ENCODE data around the gene RASA2.
A peak's percentile ranks its signal among the peaks of the same experiment; 100 is the strongest.
"Not testable (repeated sequence)": the region's sequence is repeated elsewhere in the genome, so short reads cannot be mapped to it uniquely, and the experiment has no call there.

RASA2 gene

DNA sequence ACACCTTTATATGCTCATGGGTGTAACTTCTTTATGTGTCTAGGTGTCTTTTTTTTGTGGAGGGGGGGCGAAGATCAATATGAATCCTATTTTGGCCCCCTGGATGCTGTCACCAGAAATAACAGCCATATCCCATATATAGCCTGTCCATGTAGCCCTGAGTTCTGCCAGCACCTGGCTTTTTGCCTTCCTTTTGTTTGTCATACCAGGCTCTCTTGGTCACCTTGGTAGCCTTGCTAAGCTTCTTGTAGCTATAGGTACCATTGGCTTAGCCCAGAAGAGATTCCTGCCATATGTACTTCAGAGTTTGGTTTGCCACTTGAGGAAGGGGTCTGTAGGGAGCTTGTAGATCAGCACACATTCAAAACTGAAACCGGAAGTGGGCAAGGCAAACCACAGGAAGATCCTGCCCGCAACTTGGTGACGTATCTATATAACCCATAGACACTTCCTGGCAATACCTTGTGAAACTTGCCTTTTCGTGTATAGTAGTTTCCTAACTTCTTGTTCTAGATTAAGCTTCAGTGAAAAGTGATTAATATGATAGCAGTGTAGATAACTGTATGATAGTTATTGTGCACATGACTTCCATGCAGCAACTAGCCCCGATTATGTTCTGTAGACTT, 11.9 kb downstream of the RASA2 start:
- no peak for DNase-seq (ENCODE audit: low spot score)

DNA sequence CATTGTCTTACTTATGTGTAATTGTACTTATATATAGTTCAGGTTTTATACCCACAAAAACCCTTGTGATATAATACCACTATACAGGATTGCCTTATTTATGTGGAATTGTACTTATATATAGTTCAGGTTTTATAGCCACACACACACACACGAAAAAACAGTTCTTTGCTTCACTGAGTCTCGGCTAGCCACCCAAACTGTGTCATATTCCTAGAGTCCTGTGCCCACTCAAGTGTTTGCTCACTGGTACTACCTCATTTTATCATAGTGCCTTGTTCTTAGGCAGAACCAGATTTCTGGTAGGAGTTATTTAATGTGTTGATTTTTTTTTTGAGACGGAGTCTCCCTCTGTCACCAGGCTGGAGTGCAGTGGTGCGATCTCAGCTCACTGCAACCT, 12.5 kb downstream of the RASA2 start:
- DNase-seq (ENCODE audit: low spot score): no peak

DNA sequence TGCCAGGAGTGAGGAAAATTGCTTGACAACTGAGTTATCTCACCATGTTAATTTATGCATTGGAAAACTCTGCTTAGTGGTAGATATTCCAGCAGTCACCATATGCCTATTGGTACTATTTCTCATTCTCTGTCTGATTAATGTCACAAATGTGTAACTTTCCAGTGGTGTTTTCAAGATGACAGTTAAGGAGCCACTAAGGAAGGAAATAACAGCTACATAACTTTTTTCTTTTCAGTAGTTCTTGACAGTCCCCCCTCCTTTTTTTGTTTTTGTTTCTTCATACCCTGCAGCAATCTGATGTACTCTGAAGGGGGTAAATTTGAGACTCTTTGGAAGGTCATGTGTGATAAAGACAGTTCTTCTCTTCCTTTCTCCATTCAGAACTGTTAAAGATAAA, 13.1 kb downstream of the RASA2 start:
- DNase-seq (ENCODE audit: low spot score): no peak

DNA sequence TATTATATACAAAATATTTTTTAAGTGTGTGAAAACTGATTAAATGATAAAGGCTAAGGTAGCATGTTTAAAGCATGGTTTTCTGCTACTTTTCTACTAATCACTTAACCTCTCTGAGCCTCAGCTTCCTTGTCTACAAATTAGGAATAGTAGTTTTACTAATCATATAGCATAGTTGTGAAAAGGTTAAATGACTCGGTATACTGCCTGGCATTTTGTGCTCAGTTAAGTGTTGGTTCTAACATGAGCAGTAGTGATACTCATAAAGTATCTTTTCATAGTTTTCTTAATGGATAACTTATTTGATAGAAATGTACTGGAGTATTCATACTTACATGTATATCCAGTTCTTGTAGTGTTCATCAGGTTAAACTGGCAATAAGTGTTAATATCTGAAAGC, 13.6 kb downstream of the RASA2 start:
- no peak for DNase-seq (ENCODE audit: low spot score)

DNA sequence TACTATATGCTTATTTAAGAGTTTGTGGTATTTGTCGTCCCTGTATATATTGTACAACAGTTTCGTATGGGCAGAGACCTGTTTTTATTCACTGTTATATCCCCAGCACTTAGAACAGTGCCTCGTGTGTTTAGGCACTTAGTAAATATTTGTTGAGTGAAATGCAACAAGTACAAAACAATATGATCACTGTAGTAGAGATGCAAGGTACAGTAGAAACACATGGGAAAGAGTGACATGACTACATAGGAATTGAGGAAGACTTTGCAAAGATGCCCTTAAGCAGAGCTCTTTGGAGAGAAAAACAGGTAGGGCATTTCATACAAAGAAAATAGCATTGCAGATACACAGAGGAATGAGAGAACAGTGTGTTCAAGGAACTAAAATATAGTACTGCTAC, 18.3 kb downstream of the RASA2 start:
- DNase-seq (ENCODE audit: low spot score): no peak

DNA sequence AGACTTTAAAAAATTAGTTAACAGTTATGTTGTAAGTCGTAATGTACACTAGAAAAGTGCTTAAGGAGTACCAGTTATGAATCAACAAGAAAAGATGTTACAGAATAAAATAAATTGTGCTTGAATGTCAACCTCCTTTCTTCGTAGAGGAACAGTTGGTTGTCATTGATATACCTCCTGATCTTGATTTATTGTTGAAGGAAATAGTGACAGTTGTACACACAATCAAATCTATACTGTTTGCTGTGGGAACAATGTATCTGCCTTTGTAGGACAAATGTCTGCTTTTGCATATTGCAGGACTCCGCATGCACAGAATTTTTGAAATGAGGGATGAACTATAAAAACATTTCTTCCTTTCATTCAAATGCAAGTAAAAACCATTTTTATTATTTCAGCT, 19.2 kb downstream of the RASA2 start:
- no peak for DNase-seq (ENCODE audit: low spot score)

DNA sequence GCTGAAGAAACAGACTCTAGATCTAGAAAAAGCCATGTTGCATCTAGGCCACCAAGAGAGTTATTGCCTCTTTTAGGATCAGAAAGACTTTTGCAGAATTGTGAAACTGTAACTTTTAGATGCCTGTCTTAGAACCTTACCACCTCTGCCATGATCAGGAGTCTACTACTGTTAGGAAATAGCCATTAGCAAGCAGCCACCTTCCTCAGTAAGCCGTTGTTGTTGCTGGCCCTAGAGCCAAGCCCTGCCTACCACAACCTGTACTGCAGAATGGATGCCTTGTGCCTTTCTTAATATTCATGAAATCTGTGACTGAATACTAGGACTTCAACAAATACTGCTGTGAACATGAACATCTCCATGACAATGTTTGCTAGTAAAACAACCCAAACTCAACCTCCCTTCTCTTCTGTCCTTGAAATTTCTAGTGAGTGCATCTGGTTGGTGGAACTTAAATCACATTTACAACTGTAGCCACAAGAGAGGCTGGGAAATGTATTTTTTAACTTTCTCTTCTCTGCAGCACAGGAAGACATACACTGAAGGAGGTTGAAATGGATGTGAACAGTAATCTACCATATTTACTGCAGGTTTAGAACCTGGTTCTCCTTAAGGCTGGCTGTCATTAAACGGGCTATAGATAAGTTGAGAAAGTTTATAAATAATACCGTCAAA, 20.7 kb downstream of the RASA2 start:
- no peak for DNase-seq (ENCODE audit: low spot score)

DNA sequence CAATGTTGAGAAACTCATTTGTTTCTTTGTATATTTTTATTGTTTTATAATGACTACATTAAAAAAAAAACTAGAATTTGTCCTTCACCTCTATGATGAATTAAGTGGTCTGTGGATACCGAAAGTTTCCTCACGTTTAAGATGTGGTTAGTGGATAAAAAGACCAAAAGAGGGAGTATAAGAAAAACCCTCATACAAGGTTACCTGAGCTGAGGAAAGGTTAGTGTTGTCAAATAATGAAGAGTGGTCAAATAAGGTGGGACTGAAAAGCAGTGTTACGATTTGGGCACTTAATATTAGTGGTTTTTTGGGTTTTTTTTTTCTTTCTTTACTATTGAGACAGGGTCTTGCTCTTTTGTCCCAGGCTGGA, 21.2 kb downstream of the RASA2 start:
- no peak for DNase-seq (ENCODE audit: low spot score)

DNA sequence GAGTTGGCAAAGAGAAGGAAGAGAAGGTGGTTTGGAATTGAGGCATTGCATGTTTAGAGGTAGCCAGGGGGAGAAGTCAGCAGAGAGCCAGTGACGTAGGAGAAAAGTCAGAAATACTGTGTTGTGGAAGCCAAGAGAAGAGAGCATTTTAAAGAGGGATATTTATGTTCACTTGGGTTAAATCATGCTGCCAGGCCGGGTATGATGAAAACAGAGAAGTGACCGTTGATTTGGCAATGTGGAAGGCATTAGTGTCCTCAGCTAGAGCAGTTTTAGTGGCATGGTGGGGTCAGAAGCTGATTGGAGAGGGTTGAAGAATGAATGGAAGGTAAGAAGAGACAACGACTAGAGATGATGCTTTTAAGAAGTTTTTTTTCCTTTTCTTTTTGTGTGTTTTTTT, 24.5 kb downstream of the RASA2 start:
- DNase-seq (ENCODE audit: low spot score): no peak

DNA sequence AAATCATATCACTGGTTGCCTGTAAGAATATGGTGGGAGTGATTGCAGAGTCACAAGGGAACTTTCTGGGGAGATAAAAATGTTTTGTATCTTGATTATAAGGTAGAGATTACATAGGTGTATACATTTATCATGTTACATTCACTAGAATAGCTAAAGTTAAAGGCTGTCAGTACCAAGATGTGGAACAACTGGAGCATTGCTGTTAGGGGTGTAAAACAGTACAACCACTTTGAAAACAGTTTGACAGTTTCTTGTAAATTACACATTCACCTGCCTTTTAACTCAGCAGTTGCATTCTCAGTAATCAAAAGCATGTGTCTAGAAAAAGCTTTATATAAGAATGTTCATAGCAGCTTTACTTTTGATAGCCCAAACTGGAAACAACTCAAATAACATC, 27.6 kb downstream of the RASA2 start:
- no peak for DNase-seq (ENCODE audit: low spot score)

DNA sequence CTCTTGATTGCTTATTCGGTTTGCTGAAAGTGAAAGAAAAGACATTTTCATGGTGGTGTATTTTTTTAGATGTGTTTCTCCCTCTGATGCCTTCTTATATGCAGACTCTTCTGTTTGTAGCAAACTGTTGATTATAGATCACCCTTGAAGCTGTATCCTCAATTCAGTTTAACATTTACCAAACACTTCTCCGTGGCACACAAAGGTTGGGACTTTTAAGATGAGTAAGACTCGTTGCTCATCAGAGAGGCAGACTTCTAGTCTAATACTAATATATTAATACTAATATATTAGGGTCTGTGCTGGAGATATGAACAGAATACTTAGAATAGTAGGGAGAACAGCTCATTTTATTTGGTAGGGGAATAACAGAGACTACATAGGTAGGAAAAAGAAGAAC, 32.8 kb downstream of the RASA2 start:
- no peak for DNase-seq (ENCODE audit: low spot score)

DNA sequence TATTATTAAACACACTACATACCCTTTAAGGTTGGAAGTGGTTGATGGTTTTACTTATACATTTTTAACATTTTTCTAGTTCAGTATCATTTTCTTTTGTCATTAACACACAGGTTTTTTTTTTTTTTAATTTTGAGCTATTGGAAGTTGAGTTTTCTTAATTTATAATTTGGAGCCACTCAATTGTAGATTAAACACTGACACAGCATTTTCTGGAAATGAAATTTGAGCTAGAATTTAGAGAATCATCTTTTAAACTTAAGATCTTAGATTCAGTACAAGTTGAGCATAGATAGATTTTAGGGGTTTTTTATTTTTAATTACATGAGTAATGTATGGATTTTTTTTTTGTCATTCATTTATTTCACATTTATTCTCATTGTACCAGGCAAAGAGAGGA, 35.0 kb downstream of the RASA2 start:
- no peak for DNase-seq (ENCODE audit: low spot score)

DNA sequence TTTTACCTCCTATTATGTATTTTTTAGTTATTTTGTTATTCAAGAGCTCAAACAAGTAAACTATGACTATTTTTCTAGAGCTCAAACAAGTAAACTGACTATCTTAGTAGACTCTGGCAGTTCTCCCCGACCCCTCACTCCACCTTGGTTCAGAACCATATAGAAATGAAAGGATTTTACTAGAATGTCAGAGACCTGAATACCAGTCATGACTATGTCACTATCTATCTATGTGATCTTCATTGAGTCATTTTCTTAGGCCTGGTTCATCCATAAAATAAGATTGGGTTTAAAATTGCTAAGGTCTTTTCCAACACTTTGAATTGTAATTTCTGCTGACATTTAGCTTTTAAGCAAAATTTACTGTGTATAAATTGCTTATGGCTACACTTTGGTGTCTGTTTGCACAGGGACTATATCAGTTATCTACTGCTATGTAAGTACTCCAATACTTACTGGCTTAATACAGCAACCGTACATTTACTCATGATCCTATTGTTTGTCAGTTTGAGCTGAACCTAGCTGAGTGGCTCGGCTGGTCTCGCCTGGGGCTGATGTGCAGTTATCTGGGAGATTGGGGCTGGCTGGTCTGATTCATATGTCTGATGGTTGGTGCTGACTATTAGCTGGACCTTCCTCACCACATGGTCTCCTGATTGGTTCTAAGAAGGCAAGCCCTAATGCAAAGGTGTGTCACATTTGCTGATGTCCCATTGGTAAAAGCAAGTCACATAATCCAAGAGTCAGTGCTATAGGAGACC, 37.0 kb downstream of the RASA2 start:
- DNase-seq (ENCODE audit: low spot score): no peak

DNA sequence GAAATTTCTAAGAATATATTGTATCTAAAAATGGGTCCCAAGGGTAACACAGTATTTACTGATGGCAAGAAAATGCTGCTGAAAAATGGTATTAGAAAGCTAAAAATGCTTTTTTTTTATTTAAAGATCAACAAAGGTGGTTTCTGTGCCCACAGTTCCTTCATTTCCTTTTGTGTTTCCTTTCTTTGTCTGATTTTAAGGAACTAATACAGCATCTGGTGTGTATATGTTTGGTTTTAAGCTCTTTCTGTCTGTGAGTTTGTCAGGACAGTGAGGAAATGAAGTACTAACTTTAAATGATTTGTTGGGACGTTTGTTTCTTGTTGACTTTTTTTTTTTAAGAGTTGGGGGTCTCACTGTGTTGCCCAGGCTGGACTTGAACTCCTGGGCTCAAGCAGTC, 38.2 kb downstream of the RASA2 start:
- no peak for DNase-seq (ENCODE audit: low spot score)

DNA sequence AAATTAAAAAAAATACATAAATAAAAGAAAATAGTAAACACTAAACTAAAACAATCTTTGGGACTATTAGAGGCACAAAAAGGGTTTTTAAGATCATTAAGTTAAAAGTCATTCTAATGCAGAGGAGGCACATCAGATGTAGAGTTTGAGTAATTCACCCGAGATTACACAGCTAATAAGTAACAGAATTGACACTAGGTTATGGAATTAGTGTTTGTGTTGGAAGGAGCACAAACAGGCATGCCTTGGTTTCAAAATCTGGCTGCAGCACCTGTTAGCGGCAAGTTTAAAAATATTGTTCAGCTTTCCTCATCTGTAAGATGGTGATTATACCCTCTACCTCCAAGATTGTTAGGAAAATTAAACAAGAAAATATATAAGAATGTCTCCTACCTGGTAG, 39.0 kb downstream of the RASA2 start:
- DNase-seq (ENCODE audit: low spot score): no peak

DNA sequence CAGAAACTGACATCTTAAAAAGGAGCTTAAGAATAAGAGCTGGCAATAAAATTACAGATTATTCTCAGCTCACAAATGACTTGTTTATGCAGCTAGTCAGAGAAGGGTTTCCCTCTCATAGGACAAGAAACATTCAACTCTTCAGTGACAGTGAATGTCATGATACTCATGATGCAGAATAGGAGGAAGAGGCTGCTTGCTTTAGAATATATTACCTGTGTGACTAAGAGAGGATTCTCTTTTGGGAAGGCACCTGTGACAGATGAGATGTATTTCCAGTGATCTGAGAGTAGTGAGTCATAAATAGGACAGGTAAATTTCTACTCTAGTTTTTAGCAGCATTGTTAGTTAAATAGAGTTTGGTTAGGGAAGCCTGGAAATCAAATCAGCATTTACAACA, 39.9 kb downstream of the RASA2 start:
- peak; percentile 17 for DNase-seq (ENCODE audit: low spot score)

DNA sequence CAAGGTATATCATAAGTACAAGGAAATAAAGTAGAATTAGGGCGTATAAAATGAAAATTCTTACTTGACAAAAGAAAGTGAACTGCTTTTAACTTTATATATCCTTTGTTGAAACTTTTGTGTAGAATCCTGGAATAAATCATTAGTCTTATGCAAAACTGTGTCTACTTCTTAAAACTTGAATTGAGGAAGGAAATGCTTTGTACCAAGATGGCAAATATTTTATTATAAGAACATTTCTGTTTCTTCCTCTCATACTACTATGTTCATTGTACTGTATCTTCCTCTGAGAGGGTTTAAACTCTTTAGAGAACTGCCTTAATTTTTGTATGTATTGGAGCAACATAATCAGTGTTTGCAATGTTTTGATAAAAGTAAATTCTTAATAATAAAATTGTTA, 42.0 kb downstream of the RASA2 start:
- DNase-seq (ENCODE audit: low spot score): no peak

DNA sequence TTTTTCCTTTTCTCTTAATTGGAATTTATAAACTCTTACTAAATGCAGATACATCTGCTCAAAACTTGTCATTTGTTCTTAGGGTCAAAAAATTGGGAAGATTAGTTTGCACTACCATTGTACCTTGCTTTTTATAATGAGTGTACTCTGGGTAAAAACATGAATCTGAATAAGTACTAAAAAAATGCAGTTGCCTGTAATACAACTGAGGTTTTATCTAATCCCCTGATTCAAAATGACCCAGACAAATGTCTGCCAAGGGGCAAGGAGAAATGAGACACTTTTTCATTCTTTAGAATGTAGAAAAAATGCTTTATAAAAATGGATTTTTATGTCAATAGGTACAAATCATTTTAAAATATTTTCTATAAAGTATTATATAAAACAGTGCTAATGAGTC, 42.4 kb downstream of the RASA2 start:
- DNase-seq (ENCODE audit: low spot score): no peak

DNA sequence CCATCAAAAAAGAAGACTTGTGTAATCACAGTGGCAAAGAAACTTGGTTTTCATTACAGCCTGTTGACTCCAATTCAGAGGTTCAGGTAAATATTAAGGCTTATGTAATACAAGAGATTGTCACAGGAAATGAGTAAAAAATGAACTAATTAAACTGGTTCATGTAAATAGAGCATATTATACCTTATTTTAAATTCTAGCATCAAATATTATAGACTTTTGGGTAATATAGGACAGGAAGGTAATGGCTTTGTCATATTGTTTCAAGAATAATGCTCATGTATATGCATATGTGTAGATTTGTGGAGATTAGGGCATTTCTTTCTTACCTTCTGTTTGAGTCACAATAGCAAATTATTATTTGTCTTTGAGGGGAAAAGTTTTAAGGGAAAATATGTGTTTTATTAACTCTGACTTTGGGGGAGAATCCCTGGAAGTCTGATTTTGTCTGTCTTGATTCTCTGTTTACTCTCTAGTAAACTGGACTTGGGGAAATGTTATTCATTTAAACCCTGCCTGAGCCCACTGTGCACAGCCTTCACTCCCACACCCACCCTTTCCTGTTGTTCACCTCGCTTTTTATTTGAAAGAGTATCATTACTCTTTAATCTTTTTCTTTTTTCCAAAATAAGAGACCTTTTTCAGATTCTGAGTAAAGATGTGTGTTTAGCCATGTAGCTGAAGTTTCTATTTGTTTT, 43.0 kb downstream of the RASA2 start:
- DNase-seq (ENCODE audit: low spot score): no peak

DNA sequence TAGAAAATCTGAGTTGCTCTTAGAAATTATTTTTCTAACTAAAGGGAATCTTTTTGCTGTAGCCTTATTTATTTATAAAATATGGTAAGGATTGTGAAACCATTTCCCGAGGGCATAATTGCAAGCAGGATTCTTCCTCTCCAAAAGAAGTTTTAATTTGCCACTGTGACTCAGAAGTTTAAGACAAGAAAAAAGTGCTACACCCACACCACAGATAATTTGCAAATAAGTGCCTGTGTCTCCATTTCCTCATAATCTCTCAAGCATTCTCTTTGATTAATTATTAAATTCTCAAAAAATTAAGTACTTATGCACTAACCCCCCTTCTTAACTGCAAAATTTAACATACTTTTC, 43.6 kb downstream of the RASA2 start:
- DNase-seq (ENCODE audit: low spot score): peak; percentile 13

DNA sequence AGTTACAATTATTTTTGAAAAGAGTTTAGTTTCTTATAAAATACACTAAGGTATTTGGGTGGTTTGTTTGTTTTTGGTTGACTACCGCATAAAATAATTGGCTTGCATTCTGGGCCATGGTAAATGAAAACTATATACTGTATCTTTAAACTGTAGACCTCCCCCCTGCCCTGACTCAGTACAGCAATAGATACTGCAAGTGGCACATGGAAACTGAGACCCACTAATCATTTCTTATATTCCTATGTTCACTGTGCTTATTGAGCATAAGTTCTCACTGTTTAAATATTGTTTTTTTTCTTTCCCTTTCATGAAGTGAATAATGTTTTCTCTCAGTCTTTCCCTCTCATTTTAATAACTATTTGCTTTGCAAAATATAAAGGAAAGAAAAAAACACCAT, 45.8 kb downstream of the RASA2 start:
- DNase-seq (ENCODE audit: low spot score): no peak

DNA sequence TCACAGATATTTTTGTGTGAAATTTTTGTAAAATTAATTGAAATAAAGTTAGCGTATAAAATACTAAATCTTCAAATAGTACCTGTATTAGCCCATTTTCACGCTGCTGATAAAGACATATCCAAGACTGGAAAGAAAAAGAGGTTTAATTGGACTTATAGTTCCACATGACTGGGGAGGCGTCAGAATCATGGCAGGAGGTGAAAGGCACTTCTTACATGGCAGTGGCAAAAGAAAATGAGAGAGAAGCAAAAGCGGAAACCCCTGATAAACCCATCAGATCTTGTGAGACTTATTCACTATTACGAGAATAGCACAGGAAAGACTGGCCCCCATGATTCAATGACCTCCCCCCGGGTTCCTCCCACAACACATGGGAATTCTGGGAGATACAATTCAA, 49.2 kb downstream of the RASA2 start:
- not testable (repeated sequence) for DNase-seq (ENCODE audit: low spot score)

DNA sequence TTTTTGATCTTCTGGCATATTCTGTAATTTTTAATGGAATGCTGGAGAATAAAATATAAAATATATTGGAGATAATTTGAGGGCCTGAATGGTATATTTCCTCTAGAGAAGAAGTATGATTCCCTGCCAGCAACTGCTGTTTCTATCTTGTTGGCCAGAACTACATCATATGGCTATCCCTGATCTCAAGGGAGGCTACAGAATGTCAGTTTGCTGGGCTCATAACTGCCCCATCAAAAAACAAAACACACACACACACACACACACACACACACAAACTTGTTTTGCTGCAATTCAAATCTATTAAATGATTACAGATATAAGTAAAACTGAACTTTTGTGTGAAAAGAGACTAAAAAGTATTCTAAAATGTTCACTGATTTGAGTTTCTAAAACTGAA, 51.0 kb downstream of the RASA2 start:
- DNase-seq (ENCODE audit: low spot score): no peak

Measured in putamen (tissue), 1 donor.